Upper lobe of left lung (tissue), 6 donors: ENCODE data around the gene SPRR1A. TPM values are rescaled to one million over a fixed set of nuclear protein-coding genes. Genes with fewer than 3 reads are reported as not detected.

Experiments
- ATAC-seq, 2 donors: fragments of 200-7000 bp; cut with Tn5 transposase; one replicate each; pipeline ENCODE4 v1.9.1; 2022; ENCODE audit warnings: mild to moderate bottlenecking in 2 of 2, moderate library complexity in 2 of 2; ENCODE audit not compliant: low FRiP score in 2 of 2
- DNase-seq, 2 donors: peaks; one replicate each; pipeline ENCODE4 v3.0.0-alpha.2; 2019 to 2020
- H3K27ac ChIP-seq, 4 donors: fragments of 200-600 bp; sonication (generic); one replicate each; pipeline ENCODE4 v1.5.1; 2016 to 2019
- H3K27me3 ChIP-seq, 4 donors: fragments of 200-600 bp; sonication (generic); one replicate each; pipeline ENCODE4 v1.5.1; 2017 to 2019
- H3K36me3 ChIP-seq, 4 donors: fragments of 200-600 bp; sonication (generic); one replicate each; pipeline ENCODE4 v1.5.1; 2016 to 2019
- H3K4me1 ChIP-seq, 4 donors: fragments of 200-600 bp; sonication (generic); one replicate each; pipeline ENCODE4 v1.5.1; 2018 to 2019
- H3K4me3 ChIP-seq, 4 donors: fragments of 200-600 bp; sonication (generic); one replicate each; pipeline ENCODE4 v1.5.1; 2017 to 2019; ENCODE audit warnings: mild to moderate bottlenecking in 2 of 4, moderate library complexity in 1 of 4
- H3K9me3 ChIP-seq, 4 donors: fragments of 200-600 bp; sonication (generic); one replicate each; pipeline ENCODE4 v1.5.1; 2018 to 2019
- CTCF ChIP-seq, 6 experiments: fragments of 450-650 bp in 4 of 6; fragments of 200-600 bp in 2 of 6; sonication (generic) in 2 of 6; IDR thresholded peaks; one replicate each; pipeline ENCODE4 v1.5.1; 2016 to 2019; ENCODE audit warnings: antibody characterized with exemption in 6 of 6
- EP300 ChIP-seq, 4 donors: sonication (generic); formaldehyde crosslinking; IDR thresholded peaks; one replicate each; pipeline ENCODE4 v1.5.1; 2017; ENCODE audit warnings: antibody characterized with exemption in 4 of 4, control low read depth in 2 of 4
- POLR2A ChIP-seq, 4 donors: fragments of 450-650 bp; IDR thresholded peaks; one replicate each; pipeline ENCODE4 v1.5.1; 2016 to 2017; ENCODE audit warnings: antibody characterized with exemption in 4 of 4, mild to moderate bottlenecking in 2 of 4
- POLR2AphosphoS5 ChIP-seq, 2 donors: sonication (generic); formaldehyde crosslinking; IDR thresholded peaks; one replicate each; pipeline ENCODE4 v1.5.1; 2017; ENCODE audit warnings: antibody characterized with exemption in 2 of 2
- WGBS, 2 donors: methylation state at CpG; one replicate each; pipeline ENCODE4 v1.1.5; 2017 to 2018; 5-methylcytosine and 5-hydroxymethylcytosine counted together
- total RNA-seq, 6 donors: library from RNA; depleted of rRNA in 4 of 6; stranded (reverse); fragments of >200 nt in 4 of 6; gene quantifications; one replicate each; pipeline versions ENCODE4 v1.1.0 to v1.2.1, GENCODE V29; 2016 to 2021
- donor health status: DM: no; HTN: no; CAD: no; lungs with moderate emphysema.
- donor health status: DM: no; HTN: yes; CAD: no; lungs with severe emphysema.

SPRR1A gene
- total RNA-seq, 6 donors from 2014 or later, result not detected

- Histone ChIP-seq H3K27me3 (no peaks in the 10 kb centered on the region), H3K4me1 (no peaks in the 10 kb centered on the region), H3K9me3 (no peaks in the 10 kb centered on the region), H3K36me3 (no peaks in the 10 kb centered on the region), H3K27ac (no peak overlapping the region), H3K4me3 (no peak overlapping the region)
- DNase-seq (no peak), ATAC-seq (no peak)
- 64 to 80% methylated on average over 2 of the region's 2 CpGs for WGBS, 2 donors
- no peak for TF ChIP-seq POLR2A (IDR thresholded peaks at IDR 0.05)
Observed at GRCh38 chr1:152962876-152963415, 20.9 kb upstream of the SPRR1A start.

- no peaks in the 10 kb centered on the region for H3K9me3 ChIP-seq
- H3K36me3 ChIP-seq, result no peaks in the 10 kb centered on the region
- H3K27ac ChIP-seq, result no peak overlapping the region
- no peak for ATAC-seq
- no peak for DNase-seq
- no peak for TF ChIP-seq EP300 (IDR thresholded peaks at IDR 0.05)
- TF ChIP-seq POLR2AphosphoS5 (IDR thresholded peaks at IDR 0.05), result no peak
- TF ChIP-seq CTCF (IDR thresholded peaks at IDR 0.05), result no peak
- TF ChIP-seq POLR2A (IDR thresholded peaks at IDR 0.05), result no peak
- H3K4me1 ChIP-seq, result no peaks in the 10 kb centered on the region
- no peaks in the 10 kb centered on the region for H3K27me3 ChIP-seq
- 55 to 77% methylated on average over 1 of the region's 1 CpG for WGBS, 2 donors
- no peak overlapping the region for H3K4me3 ChIP-seq
Observed at GRCh38 chr1:152964536-152964935, 19.3 kb upstream of the SPRR1A start.

- no peak overlapping the region for H3K27ac ChIP-seq
- H3K9me3 ChIP-seq, result no peaks in the 10 kb centered on the region
- no peak for ATAC-seq
- no peak for TF ChIP-seq CTCF (IDR thresholded peaks at IDR 0.05)
- TF ChIP-seq POLR2A (IDR thresholded peaks at IDR 0.05), result no peak
- TF ChIP-seq POLR2AphosphoS5 (IDR thresholded peaks at IDR 0.05), result no peak
- TF ChIP-seq EP300 (IDR thresholded peaks at IDR 0.05), result no peak
- DNase-seq, result no peak
- no peaks in the 10 kb centered on the region for H3K27me3 ChIP-seq
- 78 to 88% methylated on average over 4 of the region's 4 CpGs for WGBS, 2 donors
- no peak overlapping the region for H3K4me3 ChIP-seq
- no peaks in the 10 kb centered on the region for H3K4me1 ChIP-seq
- H3K36me3 ChIP-seq, result no peaks in the 10 kb centered on the region
Observed at GRCh38 chr1:152965853-152966252, 18.0 kb upstream of the SPRR1A start.

GRCh38 chr1:152967201-152967600, 16.7 kb upstream of the SPRR1A start:
- Histone ChIP-seq H3K9me3 (no peaks in the 10 kb centered on the region), H3K36me3 (no peaks in the 10 kb centered on the region), H3K27ac (no peak overlapping the region), H3K4me3 (no peak overlapping the region), H3K27me3 (no peaks in the 10 kb centered on the region), H3K4me1 (no peaks in the 10 kb centered on the region)
- DNase-seq (no peak), ATAC-seq (no peak)
- no peak for TF ChIP-seq POLR2AphosphoS5 (IDR thresholded peaks at IDR 0.05)
- no peak for TF ChIP-seq CTCF (IDR thresholded peaks at IDR 0.05)
- no peak for TF ChIP-seq EP300 (IDR thresholded peaks at IDR 0.05)
- TF ChIP-seq POLR2A (IDR thresholded peaks at IDR 0.05), result no peak
- WGBS, 2 donors, result 63 to 73% methylated on average over 4 to 7 of the region's 7 CpGs

- H3K27ac ChIP-seq, result no peak overlapping the region
- 58 to 60% methylated on average over 2 of the region's 2 CpGs for WGBS, 2 donors
- no peak for TF ChIP-seq POLR2AphosphoS5 (IDR thresholded peaks at IDR 0.05)
- TF ChIP-seq POLR2A (IDR thresholded peaks at IDR 0.05), result no peak
- no peak for TF ChIP-seq CTCF (IDR thresholded peaks at IDR 0.05)
- TF ChIP-seq EP300 (IDR thresholded peaks at IDR 0.05), result no peak
- H3K4me1 ChIP-seq, result no peaks in the 10 kb centered on the region
- DNase-seq (no peak), ATAC-seq (no peak)
- H3K4me3 ChIP-seq, result no peak overlapping the region
- H3K27me3 ChIP-seq, result no peaks in the 10 kb centered on the region
- no peaks in the 10 kb centered on the region for H3K36me3 ChIP-seq
- no peaks in the 10 kb centered on the region for H3K9me3 ChIP-seq
Observed at GRCh38 chr1:152968248-152968647, 15.6 kb upstream of the SPRR1A start.
